ENCODE data around the gene OR56B1. TPM values are rescaled to one million over a fixed set of nuclear protein-coding genes. Genes with fewer than 3 reads are reported as not detected.
"Not testable (repeated sequence)": the region's sequence is repeated elsewhere in the genome, so short reads cannot be mapped to it uniquely, and the experiment has no call there.

The OR56B1 gene
- total RNA-seq, 1 donor from 2014 or later: not detected

DNA sequence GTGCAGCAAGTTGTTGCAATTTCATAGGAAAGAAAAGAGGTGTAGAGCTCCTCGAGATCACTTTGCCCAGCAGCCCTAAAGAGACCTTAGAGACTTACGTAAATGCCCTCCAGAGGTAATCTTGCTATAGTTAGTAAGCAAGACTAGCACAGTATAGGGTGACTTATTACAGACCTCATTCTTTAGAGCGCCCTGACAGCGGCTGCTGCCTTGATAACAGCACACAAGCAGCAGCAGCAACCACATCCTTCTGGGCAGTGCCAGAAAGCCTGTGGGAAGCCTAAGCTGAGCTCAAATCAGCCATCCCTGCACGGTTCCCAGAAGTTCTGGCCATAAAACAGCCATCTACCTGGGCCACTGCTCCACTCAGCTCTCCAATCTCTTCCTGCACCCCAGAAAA, 22.6 kb upstream of the OR56B1 start:
- Mint-ChIP-seq H3K4me1 (no peaks in the 10 kb centered on the region), H3K27me3 (ENCODE audit: low read depth) (no peaks in the 10 kb centered on the region), H3K36me3 (ENCODE audit: low read depth) (no peaks in the 10 kb centered on the region), H3K9me3 (no peaks in the 10 kb centered on the region), H3K4me3 (no peak overlapping the region), H3K27ac (ENCODE audit: unreplicated experiment) (no peak overlapping the region)
- TF ChIP-seq CTCF (conservative IDR thresholded peaks at IDR 0.05): no peak
- no peak for DNase-seq (ENCODE audit: low read depth, low spot score)

GRCh38 chr11:5716518-5716917, 19.7 kb upstream of the OR56B1 start:
- not testable (repeated sequence) for H3K27me3 Mint-ChIP-seq (ENCODE audit: low read depth); H3K27ac Mint-ChIP-seq (ENCODE audit: unreplicated experiment); H3K4me1 Mint-ChIP-seq; H3K36me3 Mint-ChIP-seq (ENCODE audit: low read depth); DNase-seq (ENCODE audit: low read depth, low spot score); H3K4me3 Mint-ChIP-seq; H3K9me3 Mint-ChIP-seq

GRCh38 chr11:5719703-5720495, 16.3 kb upstream of the OR56B1 start:
- Mint-ChIP-seq H3K4me3 (no peak overlapping the region), H3K36me3 (ENCODE audit: low read depth) (no peaks in the 10 kb centered on the region), H3K27me3 (ENCODE audit: low read depth) (peaks cover 12% of the 10 kb centered on the region), H3K27ac (ENCODE audit: unreplicated experiment) (no peak overlapping the region), H3K9me3 (peaks cover 4% of the 10 kb centered on the region), H3K4me1 (no peaks in the 10 kb centered on the region)
- no peak for TF ChIP-seq CTCF (conservative IDR thresholded peaks at IDR 0.05)
- no peak for DNase-seq (ENCODE audit: low read depth, low spot score)

DNA sequence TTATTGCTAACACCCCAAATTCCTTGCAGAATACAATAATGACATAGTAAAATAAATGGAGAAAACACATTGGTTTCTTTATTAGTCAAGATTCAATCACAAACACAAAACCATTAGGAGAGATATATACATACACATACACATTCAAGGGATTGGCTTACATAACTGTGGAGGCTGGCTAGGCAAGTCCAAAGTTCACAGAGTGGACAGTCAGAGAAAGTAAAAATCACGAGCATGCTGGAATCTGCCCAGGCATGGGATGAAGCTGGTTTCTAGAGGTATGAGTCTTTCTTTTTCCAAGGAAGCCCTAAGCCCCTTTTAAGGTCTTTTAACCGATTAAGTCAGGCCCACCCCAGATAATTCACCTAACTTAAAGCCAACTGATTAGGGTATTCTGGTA, 13.6 kb upstream of the OR56B1 start:
- Mint-ChIP-seq H3K27me3 (ENCODE audit: low read depth) (peaks cover 16% of the 10 kb centered on the region), H3K27ac (ENCODE audit: unreplicated experiment) (no peak overlapping the region), H3K4me1 (no peaks in the 10 kb centered on the region), H3K36me3 (ENCODE audit: low read depth) (no peaks in the 10 kb centered on the region), H3K4me3 (no peak overlapping the region), H3K9me3 (peaks cover 4% of the 10 kb centered on the region)
- no peak for DNase-seq (ENCODE audit: low read depth, low spot score)
- no peak for TF ChIP-seq CTCF (conservative IDR thresholded peaks at IDR 0.05)

GRCh38 chr11:5726351-5726750, 9.9 kb upstream of the OR56B1 start:
- H3K36me3 Mint-ChIP-seq (ENCODE audit: low read depth): no peaks in the 10 kb centered on the region
- no peaks in the 10 kb centered on the region for H3K9me3 Mint-ChIP-seq
- H3K27ac Mint-ChIP-seq (ENCODE audit: unreplicated experiment): no peak overlapping the region
- DNase-seq (ENCODE audit: low read depth, low spot score): no peak
- no peak overlapping the region for H3K4me3 Mint-ChIP-seq
- peaks cover 31% of the 10 kb centered on the region for H3K27me3 Mint-ChIP-seq (ENCODE audit: low read depth)
- no peaks in the 10 kb centered on the region for H3K4me1 Mint-ChIP-seq
- no peak for TF ChIP-seq CTCF (conservative IDR thresholded peaks at IDR 0.05)

DNA sequence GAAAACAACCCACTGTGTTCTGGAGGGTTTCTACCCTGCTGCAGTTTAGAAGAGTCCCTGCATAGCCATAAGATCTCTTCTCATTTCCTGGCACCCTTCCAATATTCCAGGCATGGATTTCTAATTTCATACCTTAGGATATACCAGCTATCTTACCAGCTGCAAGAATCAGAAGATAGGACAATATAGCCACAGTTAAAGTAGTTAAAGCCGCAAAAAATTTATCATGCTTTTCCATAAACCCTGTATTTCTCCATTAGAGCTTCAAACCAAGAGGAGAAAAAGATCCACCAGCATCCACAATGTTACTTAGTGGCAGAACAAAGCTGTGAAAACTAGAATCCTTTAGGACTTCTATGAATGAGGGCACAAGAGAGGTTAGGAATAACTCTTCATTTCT, 8.6 kb upstream of the OR56B1 start:
- Mint-ChIP-seq H3K4me1 (no peaks in the 10 kb centered on the region), H3K9me3 (no peaks in the 10 kb centered on the region), H3K27ac (ENCODE audit: unreplicated experiment) (no peak overlapping the region), H3K36me3 (ENCODE audit: low read depth) (no peaks in the 10 kb centered on the region), H3K27me3 (ENCODE audit: low read depth) (peaks cover 34% of the 10 kb centered on the region), H3K4me3 (no peak overlapping the region)
- DNase-seq (ENCODE audit: low read depth, low spot score): no peak
- no peak for TF ChIP-seq CTCF (conservative IDR thresholded peaks at IDR 0.05)
